HepG2 (cell line): ENCODE measurements around the gene CKAP2L. TPM values are rescaled to one million over a fixed set of nuclear protein-coding genes. Genes with fewer than 3 reads are reported as not detected.

Experiments
- DR1 ChIP-seq: sonication (generic); formaldehyde crosslinking; IDR thresholded peaks from 2 replicates; pipeline ENCODE4 v1.8.0; 2021; ENCODE audit warnings: mild to moderate bottlenecking, missing genetic modification reagents, inconsistent platforms
- FOXK2 ChIP-seq: fragments of 450-650 bp; IDR thresholded peaks from 2 replicates; pipeline ENCODE4 v1.6.1; 2016
- HNF4A ChIP-seq: sonication (generic); formaldehyde crosslinking; IDR thresholded peaks from 2 replicates; pipeline ENCODE4 v1.4.0; 2020; ENCODE audit warnings: missing genetic modification reagents
- HOXA7 ChIP-seq: sonication (generic); formaldehyde crosslinking; IDR thresholded peaks from 2 replicates; pipeline ENCODE4 v1.8.1; 2022; ENCODE audit warnings: mild to moderate bottlenecking, missing genetic modification reagents, moderate library complexity
- JDP2 ChIP-seq: sonication (generic); formaldehyde crosslinking; IDR thresholded peaks from 2 replicates; pipeline ENCODE4 v1.8.1; 2022; ENCODE audit warnings: missing genetic modification reagents, borderline replicate concordance
- MAFK ChIP-seq, 2 experiments: IDR thresholded peaks in 1 of 2; conservative IDR thresholded peaks in 1 of 2; 2 replicates each; pipeline ENCODE4 v1.6.1; 2011; ENCODE audit warnings: improper control_type of control experiment in 2 of 2, low read length in 2 of 2
- MIXL1 ChIP-seq: IDR thresholded peaks from 2 replicates; pipeline ENCODE4 v1.6.1; 2016
- MXD4 ChIP-seq: IDR thresholded peaks from 2 replicates; pipeline ENCODE4 v1.6.1; 2016; ENCODE audit warnings: mild to moderate bottlenecking, missing biosample characterization, missing genetic modification reagents
- NCOR1 ChIP-seq: fragments of 200-600 bp; sonication (generic); IDR thresholded peaks from 2 replicates; pipeline ENCODE4 v1.7.0; 2017; ENCODE audit warnings: antibody characterized with exemption, low read length, borderline replicate concordance
- NR3C1 ChIP-seq: sonication (generic); formaldehyde crosslinking; IDR thresholded peaks from 2 replicates; pipeline ENCODE4 v1.4.0; 2020; ENCODE audit warnings: missing genetic modification reagents
- PLRG1 ChIP-seq: fragments of 450-650 bp; conservative IDR thresholded peaks from 2 replicates; pipeline ENCODE4 v1.6.1; 2016
- SP1 ChIP-seq, 2 experiments: fragments of 450-650 bp in 1 of 2; sonication (generic) in 1 of 2; formaldehyde crosslinking in 1 of 2; IDR thresholded peaks; 2 replicates each; pipeline versions ENCODE4 v1.4.0 to v1.6.1; 2016 to 2020; ENCODE audit warnings: missing genetic modification reagents in 1 of 2
- TEAD2 ChIP-seq: sonication (generic); formaldehyde crosslinking; IDR thresholded peaks from 2 replicates; pipeline ENCODE4 v1.9.0; 2021; ENCODE audit warnings: missing genetic modification reagents
- TGIF2 ChIP-seq: IDR thresholded peaks from 2 replicates; pipeline ENCODE4 v1.6.1; 2016; ENCODE audit warnings: control low read depth, missing compliant biosample characterization
- TRIM24 ChIP-seq: sonication (generic); formaldehyde crosslinking; IDR thresholded peaks from 2 replicates; pipeline ENCODE4 v1.8.0; 2022; ENCODE audit warnings: mild to moderate bottlenecking, missing genetic modification reagents
- ZBTB8A ChIP-seq: sonication (generic); formaldehyde crosslinking; IDR thresholded peaks from 2 replicates; pipeline ENCODE4 v1.4.0; 2020; ENCODE audit warnings: mild to moderate bottlenecking, low read depth, missing genetic modification reagents, borderline replicate concordance
- ZKSCAN5 ChIP-seq: sonication (generic); formaldehyde crosslinking; IDR thresholded peaks from 2 replicates; pipeline ENCODE4 v1.5.1; 2020; ENCODE audit warnings: mild to moderate bottlenecking, missing genetic modification reagents
- ZNF333 ChIP-seq: sonication (generic); formaldehyde crosslinking; IDR thresholded peaks from 2 replicates; pipeline ENCODE4 v1.4.0; 2020; ENCODE audit warnings: mild to moderate bottlenecking, missing genetic modification reagents, borderline replicate concordance
- ZNF460 ChIP-seq: sonication (generic); formaldehyde crosslinking; IDR thresholded peaks from 2 replicates; pipeline ENCODE4 v1.5.1; 2020; ENCODE audit warnings: missing genetic modification reagents, mild to moderate bottlenecking, borderline replicate concordance
- ZNF543 ChIP-seq: sonication (generic); formaldehyde crosslinking; IDR thresholded peaks from 2 replicates; pipeline ENCODE4 v1.4.0; 2020; ENCODE audit warnings: mild to moderate bottlenecking, missing genetic modification reagents
- ZNF782 ChIP-seq: sonication (generic); formaldehyde crosslinking; IDR thresholded peaks from 2 replicates; pipeline ENCODE4 v1.4.0; 2020; ENCODE audit warnings: missing genetic modification reagents, mild to moderate bottlenecking, borderline replicate concordance
- ZNF790 ChIP-seq: sonication (generic); formaldehyde crosslinking; IDR thresholded peaks from 2 replicates; pipeline ENCODE4 v1.8.0; 2022; ENCODE audit warnings: missing genetic modification reagents, mild to moderate bottlenecking, borderline replicate concordance
- ZNF850 ChIP-seq: sonication (generic); formaldehyde crosslinking; conservative IDR thresholded peaks from 2 replicates; pipeline ENCODE4 v1.9.0; 2021; ENCODE audit warnings: mild to moderate bottlenecking, missing genetic modification reagents
- polyA plus RNA-seq, 8 experiments: library from polyadenylated mRNA; depleted of rRNA in 3 of 8; stranded (reverse) in 7 of 8; unstranded in 1 of 8; fragments of >200 nt; fragmentation: Illumina TruSeq in 4 of 8; extraction: Trizol in 4 of 8; gene quantifications; 2 replicates each; pipeline versions ENCODE4 v1.2.1 to v1.2.3, GENCODE V29; 2011 to 2016; ENCODE audit warnings: low read depth in 4 of 8, missing spikeins in 1 of 8, mixed read lengths in 1 of 8; ENCODE audit not compliant: insufficient read depth in 1 of 8
- total RNA-seq, 5 experiments: library from RNA; depleted of rRNA; stranded (reverse); fragments of >200 nt; fragmentation: Illumina TruSeq; extraction: Trizol; gene quantifications; 2 replicates each; pipeline ENCODE4 v1.2.3, GENCODE V29; 2016; ENCODE audit warnings: low read depth in 1 of 5
- TF ChIP-seq, protein P1 (sequence below): IDR thresholded peaks from 2 replicates; pipeline ENCODE4 v1.6.1; 2016; ENCODE audit warnings: mild to moderate bottlenecking
- TF ChIP-seq, protein P2 (sequence below): IDR thresholded peaks from 2 replicates; pipeline ENCODE4 v1.4.0; 2020; ENCODE audit warnings: mild to moderate bottlenecking, missing genetic modification reagents
- TF ChIP-seq, protein P3 (sequence below): IDR thresholded peaks from 2 replicates; pipeline ENCODE4 v1.6.1; 2016; ENCODE audit warnings: low read depth, borderline replicate concordance

The CKAP2L gene
- total and polyA plus RNA-seq, 2 of the 13 experiments (the other 11 are each of a cell fraction or from before 2014, with no cell fraction given), result 7.1 to 9.5 TPM

DNA sequence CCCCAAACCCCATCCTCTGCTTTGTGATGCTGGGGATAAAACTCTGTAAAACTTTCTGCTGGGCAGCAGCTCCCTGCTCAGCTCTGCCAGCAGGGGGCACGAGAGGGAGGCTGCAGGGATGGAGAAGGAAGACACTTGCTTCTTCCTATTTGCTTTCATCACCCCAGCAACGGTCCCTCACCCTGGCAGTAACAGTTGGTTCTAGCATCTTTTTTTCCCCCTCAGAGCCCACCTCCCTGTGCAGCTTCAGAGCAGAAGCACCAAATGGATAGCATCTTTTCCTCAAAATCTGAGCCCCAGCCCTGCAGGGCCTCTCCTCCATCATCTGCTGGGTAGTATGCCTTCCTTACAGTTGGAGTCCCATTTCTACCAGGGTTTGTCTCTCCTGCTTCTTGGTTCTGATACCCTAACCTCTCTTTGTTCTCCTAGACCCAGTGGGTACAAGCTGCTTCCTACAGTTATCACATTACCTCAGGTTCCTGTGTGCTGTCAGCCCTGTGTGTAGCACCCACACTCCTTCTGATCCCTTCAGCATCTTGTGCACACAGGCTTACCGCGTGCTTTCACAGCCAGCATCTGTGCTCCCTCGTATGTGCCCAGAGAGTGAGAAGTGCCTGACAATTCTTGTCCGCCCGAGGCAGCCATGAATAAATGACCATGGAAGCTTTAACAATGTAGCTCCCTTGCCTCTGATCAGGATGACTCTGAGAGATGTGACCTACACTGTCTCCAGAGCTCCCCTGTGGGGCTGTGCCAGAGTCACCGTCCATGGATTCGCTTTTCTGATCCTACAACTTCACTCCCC, 14.5 kb downstream of the CKAP2L start (continued):
- TF ChIP-seq, protein P1, sequence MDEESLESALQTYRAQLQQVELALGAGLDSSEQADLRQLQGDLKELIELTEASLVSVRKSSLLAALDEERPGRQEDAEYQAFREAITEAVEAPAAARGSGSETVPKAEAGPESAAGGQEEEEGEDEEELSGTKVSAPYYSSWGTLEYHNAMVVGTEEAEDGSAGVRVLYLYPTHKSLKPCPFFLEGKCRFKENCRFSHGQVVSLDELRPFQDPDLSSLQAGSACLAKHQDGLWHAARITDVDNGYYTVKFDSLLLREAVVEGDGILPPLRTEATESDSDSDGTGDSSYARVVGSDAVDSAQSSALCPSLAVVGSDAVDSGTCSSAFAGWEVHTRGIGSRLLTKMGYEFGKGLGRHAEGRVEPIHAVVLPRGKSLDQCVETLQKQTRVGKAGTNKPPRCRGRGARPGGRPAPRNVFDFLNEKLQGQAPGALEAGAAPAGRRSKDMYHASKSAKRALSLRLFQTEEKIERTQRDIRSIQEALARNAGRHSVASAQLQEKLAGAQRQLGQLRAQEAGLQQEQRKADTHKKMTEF (CRISPR knock-in tag), result peak; percentile 52; the same call in 1 of the 2 replicates
- TF ChIP-seq NR3C1 (CRISPR knock-in tag), result no peak
- TF ChIP-seq, protein P2, sequence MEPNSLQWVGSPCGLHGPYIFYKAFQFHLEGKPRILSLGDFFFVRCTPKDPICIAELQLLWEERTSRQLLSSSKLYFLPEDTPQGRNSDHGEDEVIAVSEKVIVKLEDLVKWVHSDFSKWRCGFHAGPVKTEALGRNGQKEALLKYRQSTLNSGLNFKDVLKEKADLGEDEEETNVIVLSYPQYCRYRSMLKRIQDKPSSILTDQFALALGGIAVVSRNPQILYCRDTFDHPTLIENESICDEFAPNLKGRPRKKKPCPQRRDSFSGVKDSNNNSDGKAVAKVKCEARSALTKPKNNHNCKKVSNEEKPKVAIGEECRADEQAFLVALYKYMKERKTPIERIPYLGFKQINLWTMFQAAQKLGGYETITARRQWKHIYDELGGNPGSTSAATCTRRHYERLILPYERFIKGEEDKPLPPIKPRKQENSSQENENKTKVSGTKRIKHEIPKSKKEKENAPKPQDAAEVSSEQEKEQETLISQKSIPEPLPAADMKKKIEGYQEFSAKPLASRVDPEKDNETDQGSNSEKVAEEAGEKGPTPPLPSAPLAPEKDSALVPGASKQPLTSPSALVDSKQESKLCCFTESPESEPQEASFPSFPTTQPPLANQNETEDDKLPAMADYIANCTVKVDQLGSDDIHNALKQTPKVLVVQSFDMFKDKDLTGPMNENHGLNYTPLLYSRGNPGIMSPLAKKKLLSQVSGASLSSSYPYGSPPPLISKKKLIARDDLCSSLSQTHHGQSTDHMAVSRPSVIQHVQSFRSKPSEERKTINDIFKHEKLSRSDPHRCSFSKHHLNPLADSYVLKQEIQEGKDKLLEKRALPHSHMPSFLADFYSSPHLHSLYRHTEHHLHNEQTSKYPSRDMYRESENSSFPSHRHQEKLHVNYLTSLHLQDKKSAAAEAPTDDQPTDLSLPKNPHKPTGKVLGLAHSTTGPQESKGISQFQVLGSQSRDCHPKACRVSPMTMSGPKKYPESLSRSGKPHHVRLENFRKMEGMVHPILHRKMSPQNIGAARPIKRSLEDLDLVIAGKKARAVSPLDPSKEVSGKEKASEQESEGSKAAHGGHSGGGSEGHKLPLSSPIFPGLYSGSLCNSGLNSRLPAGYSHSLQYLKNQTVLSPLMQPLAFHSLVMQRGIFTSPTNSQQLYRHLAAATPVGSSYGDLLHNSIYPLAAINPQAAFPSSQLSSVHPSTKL (CRISPR knock-in tag), result peak; percentile 60
- no peak for TF ChIP-seq TEAD2 (CRISPR knock-in tag)
- TF ChIP-seq ZKSCAN5, result no peak
- peak; percentile 69; the same call in 1 of the 2 replicates for TF ChIP-seq MIXL1 (CRISPR knock-in tag)
- no peak for TF ChIP-seq PLRG1
- TF ChIP-seq MAFK (conservative IDR thresholded peaks at IDR 0.05 in 1 of 2, IDR thresholded peaks at IDR 0.05 in 1 of 2; ENCODE audit: low read length in 2 of 2), result no peak
- no peak for TF ChIP-seq JDP2
- TF ChIP-seq TRIM24 (CRISPR knock-in tag), result no peak
- peak; percentile 59; the same call in 1 of the 2 replicates for TF ChIP-seq TGIF2 (CRISPR knock-in tag)
- no peak for TF ChIP-seq ZBTB8A
- TF ChIP-seq, protein P3, sequence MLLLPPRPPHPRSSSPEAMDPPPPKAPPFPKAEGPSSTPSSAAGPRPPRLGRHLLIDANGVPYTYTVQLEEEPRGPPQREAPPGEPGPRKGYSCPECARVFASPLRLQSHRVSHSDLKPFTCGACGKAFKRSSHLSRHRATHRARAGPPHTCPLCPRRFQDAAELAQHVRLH (CRISPR knock-in tag), result peak; percentile 89; the same call in 1 of the 2 replicates
- TF ChIP-seq ZNF543, result no peak
- TF ChIP-seq MXD4 (CRISPR knock-in tag), result no peak
- no peak for TF ChIP-seq HNF4A (CRISPR knock-in tag)
- no peak for TF ChIP-seq DR1 (CRISPR knock-in tag)
- no peak for TF ChIP-seq SP1 (IDR thresholded peaks at IDR 0.05)
- TF ChIP-seq SP1 (CRISPR knock-in tag; IDR thresholded peaks at IDR 0.05), result no peak
- no peak for TF ChIP-seq ZNF460
- no peak for TF ChIP-seq ZNF850 (CRISPR knock-in tag)
- no peak for TF ChIP-seq ZNF782 (CRISPR knock-in tag)
- TF ChIP-seq FOXK2, result no peak
- 0 out of 2 replicates have a peak, but pooled peaks have one; percentile 4 for TF ChIP-seq NCOR1
- TF ChIP-seq ZNF790 (CRISPR knock-in tag), result no peak
- TF ChIP-seq HOXA7, result no peak
- TF ChIP-seq ZNF333 (CRISPR knock-in tag), result no peak
